Tibial artery (tissue), 4 donors: Measurements from ENCODE around the gene PTCD2.

Source experiments
- DNase-seq, 2 donors: peaks; one replicate each; pipeline ENCODE4 v3.0.0-alpha.2; 2019
- H3K27ac ChIP-seq, 2 donors: fragments of 200-600 bp; sonication (generic) in 1 of 2; 1 replicate in 1 of 2; 2 replicates in 1 of 2; pipeline ENCODE4 v1.5.1; 2018 to 2019; ENCODE audit warnings: mild to moderate bottlenecking in 1 of 2
- H3K27me3 ChIP-seq, 2 donors: fragments of 200-600 bp; sonication (generic) in 1 of 2; one replicate each; pipeline versions ENCODE4 v1.5.1 to v1.6.0; 2016 to 2019
- H3K36me3 ChIP-seq, 3 donors: fragments of 200-600 bp; sonication (generic) in 2 of 3; one replicate each; pipeline ENCODE4 v1.5.1; 2016 to 2019; ENCODE audit warnings: mild to moderate bottlenecking in 2 of 3
- H3K4me1 ChIP-seq, 4 donors: fragments of 200-600 bp; sonication (generic) in 2 of 4; 1 replicate in 3 of 4; 2 replicates in 1 of 4; pipeline ENCODE4 v1.5.1; 2016 to 2019
- H3K4me3 ChIP-seq, 2 donors: fragments of 200-600 bp; sonication (generic) in 1 of 2; 1 replicate in 1 of 2; 2 replicates in 1 of 2; pipeline ENCODE4 v1.5.1; 2018 to 2019; ENCODE audit warnings: mild to moderate bottlenecking in 2 of 2
- H3K9me3 ChIP-seq, 3 donors: fragments of 200-600 bp; sonication (generic) in 1 of 3; one replicate each; pipeline ENCODE4 v1.5.1; 2016 to 2019
- CTCF ChIP-seq, 2 experiments: fragments of 200-600 bp in 1 of 2; fragments of 450-650 bp in 1 of 2; IDR thresholded peaks; one replicate each; pipeline ENCODE4 v1.5.1; 2017 to 2019; ENCODE audit warnings: antibody characterized with exemption in 2 of 2, mild to moderate bottlenecking in 1 of 2, moderate library complexity in 1 of 2
- intact Hi-C: fragments of 100-400 bp; cut with DNase I; formaldehyde crosslinking; loops from one replicate; pipeline ENCODE4 v1.15.0; 2023; ENCODE audit warnings: low total_unique reads

Gene PTCD2

GRCh38 chr5:72412283-72413055 is 92.3 kb downstream of the PTCD2 start:
- no peaks in the 10 kb centered on the region for H3K9me3 ChIP-seq
- no peaks in the 10 kb centered on the region for H3K27me3 ChIP-seq
- H3K27ac ChIP-seq, result no peak overlapping the region
- peaks cover 0 to 31% (median 5%) of the 10 kb centered on the region in 4 donors for H3K4me1 ChIP-seq
- no peaks in the 10 kb centered on the region for H3K36me3 ChIP-seq
- DNase-seq, result no peak
- no peak overlapping the region for H3K4me3 ChIP-seq
- intact Hi-C loops, result no loop called here
- no peak for TF ChIP-seq CTCF (IDR thresholded peaks at IDR 0.05)

GRCh38 chr5:72415616-72416325 is 95.6 kb downstream of the PTCD2 start:
- Histone ChIP-seq H3K4me1 (peaks cover 0 to 26% (median 5%) of the 10 kb centered on the region in 4 donors), H3K27me3 (no peaks in the 10 kb centered on the region), H3K9me3 (no peaks in the 10 kb centered on the region), H3K4me3 (no peak overlapping the region), H3K36me3 (no peaks in the 10 kb centered on the region), H3K27ac (no peak overlapping the region)
- no peak for DNase-seq
- intact Hi-C loops, result no loop called here
- no peak for TF ChIP-seq CTCF (IDR thresholded peaks at IDR 0.05)

- H3K9me3 ChIP-seq, result no peaks in the 10 kb centered on the region
- no peaks in the 10 kb centered on the region for H3K27me3 ChIP-seq
- DNase-seq, result no peak
- H3K36me3 ChIP-seq, result no peaks in the 10 kb centered on the region
- no peak for TF ChIP-seq CTCF (IDR thresholded peaks at IDR 0.05)
- H3K27ac ChIP-seq, result no peak overlapping the region
- H3K4me1 ChIP-seq, result peaks cover 0 to 10% (median under 1%) of the 10 kb centered on the region in 4 donors
- intact Hi-C loops, result no loop called here
- no peak overlapping the region for H3K4me3 ChIP-seq
Observed at GRCh38 chr5:72417333-72418062, 97.3 kb downstream of the PTCD2 start.
